ENCODE measurements around the gene MYRF.

The MYRF gene

GRCh38 chr11:61737636-61738386 lies 14.6 kb upstream of the MYRF start:
- TF ChIP-seq, protein P1, sequence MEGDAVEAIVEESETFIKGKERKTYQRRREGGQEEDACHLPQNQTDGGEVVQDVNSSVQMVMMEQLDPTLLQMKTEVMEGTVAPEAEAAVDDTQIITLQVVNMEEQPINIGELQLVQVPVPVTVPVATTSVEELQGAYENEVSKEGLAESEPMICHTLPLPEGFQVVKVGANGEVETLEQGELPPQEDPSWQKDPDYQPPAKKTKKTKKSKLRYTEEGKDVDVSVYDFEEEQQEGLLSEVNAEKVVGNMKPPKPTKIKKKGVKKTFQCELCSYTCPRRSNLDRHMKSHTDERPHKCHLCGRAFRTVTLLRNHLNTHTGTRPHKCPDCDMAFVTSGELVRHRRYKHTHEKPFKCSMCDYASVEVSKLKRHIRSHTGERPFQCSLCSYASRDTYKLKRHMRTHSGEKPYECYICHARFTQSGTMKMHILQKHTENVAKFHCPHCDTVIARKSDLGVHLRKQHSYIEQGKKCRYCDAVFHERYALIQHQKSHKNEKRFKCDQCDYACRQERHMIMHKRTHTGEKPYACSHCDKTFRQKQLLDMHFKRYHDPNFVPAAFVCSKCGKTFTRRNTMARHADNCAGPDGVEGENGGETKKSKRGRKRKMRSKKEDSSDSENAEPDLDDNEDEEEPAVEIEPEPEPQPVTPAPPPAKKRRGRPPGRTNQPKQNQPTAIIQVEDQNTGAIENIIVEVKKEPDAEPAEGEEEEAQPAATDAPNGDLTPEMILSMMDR (IDR thresholded peaks at IDR 0.05) = no peak
- no peak overlapping the region for H3K4me3 ChIP-seq
- no peak for DNase-seq (ENCODE audit: low spot score)
- no peak overlapping the region for H3K27ac ChIP-seq

GRCh38 chr11:61738776-61739175 lies 13.7 kb upstream of the MYRF start:
- H3K27ac ChIP-seq = no peak overlapping the region
- TF ChIP-seq, protein P1 (IDR thresholded peaks at IDR 0.05) = no peak
- no peak for DNase-seq (ENCODE audit: low spot score)
- H3K4me3 ChIP-seq = no peak overlapping the region

DNA sequence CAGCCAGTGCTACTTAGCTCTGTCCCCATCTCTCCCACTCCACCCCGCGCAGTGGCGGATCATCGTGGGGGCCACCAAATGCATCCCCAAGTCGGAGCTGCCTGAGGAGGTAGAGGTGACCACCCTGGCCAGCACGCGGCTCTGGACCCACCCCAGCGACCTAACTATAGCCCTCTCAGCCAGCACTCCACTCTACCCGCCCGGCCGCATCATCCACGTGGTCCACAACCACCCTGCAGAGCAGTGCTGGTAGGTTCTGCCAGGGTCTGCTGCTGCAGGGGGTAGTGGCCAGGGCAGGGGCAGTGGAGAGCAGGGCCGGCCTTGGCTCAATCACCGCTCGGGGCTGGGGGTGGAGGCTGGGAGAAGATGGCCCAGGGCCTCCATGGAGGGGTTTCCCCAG lies 13.0 kb upstream of the MYRF start:
- no peak for DNase-seq (ENCODE audit: low spot score)
- TF ChIP-seq, protein P1 (IDR thresholded peaks at IDR 0.05) = no peak
- Histone ChIP-seq H3K27ac (no peak overlapping the region), H3K4me3 (no peak overlapping the region)

GRCh38 chr11:61739966-61740365 lies 12.5 kb upstream of the MYRF start:
- TF ChIP-seq, protein P1 (IDR thresholded peaks at IDR 0.05) = no peak
- no peak overlapping the region for H3K27ac ChIP-seq
- no peak for DNase-seq (ENCODE audit: low spot score)
- no peak overlapping the region for H3K4me3 ChIP-seq

DNA sequence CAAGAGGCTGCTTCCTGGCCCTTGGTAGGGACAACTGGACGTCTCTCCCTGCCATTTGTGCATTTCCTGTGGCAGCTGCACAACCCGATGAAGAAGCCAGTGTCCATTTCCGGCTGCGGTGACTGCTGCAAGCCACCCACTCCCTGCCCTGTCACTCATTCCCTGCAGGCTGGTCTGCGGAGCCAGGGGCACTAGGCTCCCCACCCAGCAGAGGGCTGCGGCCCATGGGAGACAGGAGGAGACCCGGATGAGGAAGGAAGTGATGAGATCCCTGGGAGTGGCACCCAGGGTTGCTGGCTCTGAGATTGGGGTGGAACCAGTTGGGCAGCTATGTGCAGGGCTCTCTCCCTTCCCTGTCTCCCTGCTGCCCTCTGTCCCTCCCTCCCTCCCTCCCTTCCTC lies 10.0 kb upstream of the MYRF start:
- Histone ChIP-seq H3K27ac (peak overlapping the region in 1 of 2 donors; percentile 22), H3K4me3 (no peak overlapping the region)
- no peak for DNase-seq (ENCODE audit: low spot score)
- TF ChIP-seq, protein P1 (IDR thresholded peaks at IDR 0.05) = no peak

DNA sequence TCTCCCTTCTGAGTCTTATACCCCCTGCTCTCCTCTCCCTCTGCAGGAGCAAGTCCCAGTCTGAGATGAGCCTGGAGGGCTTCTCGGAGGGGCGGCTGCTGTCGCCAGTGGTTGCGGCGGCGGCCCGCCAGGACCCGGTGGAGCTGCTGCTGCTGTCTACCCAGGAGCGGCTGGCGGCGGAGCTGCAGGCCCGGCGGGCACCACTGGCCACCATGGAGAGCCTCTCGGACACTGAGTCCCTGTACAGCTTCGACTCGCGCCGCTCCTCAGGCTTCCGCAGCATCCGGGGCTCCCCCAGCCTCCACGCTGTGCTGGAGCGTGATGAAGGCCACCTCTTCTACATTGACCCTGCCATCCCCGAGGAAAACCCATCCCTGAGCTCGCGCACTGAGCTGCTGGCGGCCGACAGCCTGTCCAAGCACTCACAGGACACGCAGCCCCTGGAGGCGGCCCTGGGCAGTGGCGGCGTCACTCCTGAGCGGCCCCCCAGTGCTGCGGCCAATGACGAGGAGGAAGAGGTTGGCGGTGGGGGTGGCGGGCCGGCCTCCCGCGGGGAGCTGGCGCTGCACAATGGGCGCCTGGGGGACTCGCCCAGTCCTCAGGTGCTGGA lies 8.8 kb upstream of the MYRF start:
- TF ChIP-seq, protein P1 (IDR thresholded peaks at IDR 0.05) = no peak
- Histone ChIP-seq H3K27ac (no peak overlapping the region), H3K4me3 (no peak overlapping the region)
- DNase-seq (ENCODE audit: low spot score) = no peak

- no peak overlapping the region for H3K4me3 ChIP-seq
- no peak for DNase-seq (ENCODE audit: low spot score)
- TF ChIP-seq, protein P1 (IDR thresholded peaks at IDR 0.05) = no peak
- H3K27ac ChIP-seq = no peak overlapping the region
Measured at GRCh38 chr11:61744181-61744580, 8.3 kb upstream of the MYRF start.
